ENCODE results near the gene GNPTAB.

GRCh38 chr12:101779200-101779599, 51.6 kb downstream of the GNPTAB start:
- no peak for TF ChIP-seq CTCF (conservative IDR thresholded peaks at IDR 0.05 in 1 of 2, IDR thresholded peaks at IDR 0.05 in 1 of 2; ENCODE audit: extremely low read depth in 1 of 2, insufficient read depth in 1 of 2, low read depth in 1 of 2, low read length in 2 of 2)
- TF ChIP-seq EZH2 (IDR thresholded peaks at IDR 0.05; ENCODE audit: borderline replicate concordance, low read length): no peak

Data from mammary epithelial cell (primary cell).